WTC11 (cell line): ENCODE data around the gene C15orf39. TPM values are rescaled to one million over a fixed set of nuclear protein-coding genes. Genes with fewer than 3 reads are reported as not detected.
A peak's percentile ranks its signal among the peaks of the same experiment; 100 is the strongest.

ENCODE experiments used
- ATAC-seq: fragments of 200-7000 bp; cut with Tn5 transposase; 2 replicates; pipeline ENCODE4 v1.10.0; 2021; ENCODE audit warnings: mild to moderate bottlenecking, moderate library complexity
- CTCF ChIA-PET: fragments of 300-600 bp; sonication (Branson Sonifier 250); formaldehyde crosslinking; loops from one replicate; lab custom pipeline; 2021; ENCODE audit warnings: antibody characterized with exemption; lab: Charles Lee
- POLR2A ChIA-PET: fragments of 350-600 bp; sonication (Branson Sonifier 250); formaldehyde crosslinking; loops from one replicate; lab custom pipeline; 2021; ENCODE audit warnings: antibody characterized with exemption; lab: Charles Lee
- DNase-seq: peaks from one replicate; pipeline ENCODE4 v3.0.0; 2021; ENCODE audit warnings: low spot score
- H3K27ac Mint-ChIP-seq: 2 replicates; pipeline ENCODE4 v1.8.0; 2021; ENCODE audit warnings: mixed read lengths
- H3K27me3 Mint-ChIP-seq: 2 replicates; pipeline ENCODE4 v1.8.0; 2021; ENCODE audit warnings: low read depth, mild to moderate bottlenecking, moderate library complexity, mixed read lengths
- H3K36me3 Mint-ChIP-seq: 2 replicates; pipeline ENCODE4 v1.8.0; 2021; ENCODE audit warnings: mixed read lengths
- H3K4me1 Mint-ChIP-seq: 2 replicates; pipeline ENCODE4 v1.8.0; 2022; ENCODE audit warnings: mixed read lengths
- H3K4me3 Mint-ChIP-seq: 2 replicates; pipeline ENCODE4 v1.8.0; 2021; ENCODE audit warnings: mild to moderate bottlenecking, moderate library complexity, mixed read lengths
- H3K9me3 Mint-ChIP-seq: 2 replicates; pipeline ENCODE4 v1.8.0; 2021; ENCODE audit warnings: mixed read lengths
- CREM ChIP-seq: sonication (generic); formaldehyde crosslinking; IDR thresholded peaks from 2 replicates; pipeline ENCODE4 v1.8.1; 2022; ENCODE audit warnings: mild to moderate bottlenecking, missing genetic modification reagents, moderate library complexity
- FOXJ3 ChIP-seq: sonication (generic); formaldehyde crosslinking; IDR thresholded peaks from 2 replicates; pipeline ENCODE4 v1.9.0; 2021; ENCODE audit warnings: missing genetic modification reagents, mild to moderate bottlenecking, borderline replicate concordance
- GRHL2 ChIP-seq: fragments of 250-450 bp; sonication (Bioruptor Pico); IDR thresholded peaks from 2 replicates; pipeline ENCODE4 v1.8.0; 2022; ENCODE audit warnings: mild to moderate bottlenecking, moderate library complexity; ENCODE audit not compliant: insufficient replicate concordance, severe bottlenecking
- HMGXB4 ChIP-seq: sonication (generic); formaldehyde crosslinking; IDR thresholded peaks from 2 replicates; pipeline ENCODE4 v1.8.1; 2023; ENCODE audit warnings: mild to moderate bottlenecking, moderate library complexity, missing genetic modification reagents
- KAT7 ChIP-seq: sonication (generic); formaldehyde crosslinking; IDR thresholded peaks from 2 replicates; pipeline ENCODE4 v1.8.1; 2023; ENCODE audit warnings: missing genetic modification reagents, mild to moderate bottlenecking, borderline replicate concordance
- MAX ChIP-seq: sonication (generic); formaldehyde crosslinking; IDR thresholded peaks from 2 replicates; pipeline ENCODE4 v1.8.0; 2022; ENCODE audit warnings: mild to moderate bottlenecking, missing genetic modification reagents
- NFE2L1 ChIP-seq: sonication (generic); formaldehyde crosslinking; IDR thresholded peaks from 2 replicates; pipeline ENCODE4 v1.8.1; 2023; ENCODE audit warnings: missing genetic modification reagents
- TEAD1 ChIP-seq: sonication (generic); formaldehyde crosslinking; IDR thresholded peaks from 2 replicates; pipeline ENCODE4 v1.8.0; 2022; ENCODE audit warnings: mild to moderate bottlenecking, missing genetic modification reagents
- ZNF138 ChIP-seq: sonication (generic); formaldehyde crosslinking; conservative IDR thresholded peaks from 2 replicates; pipeline ENCODE4 v1.8.1; 2022; ENCODE audit warnings: mild to moderate bottlenecking, moderate library complexity, missing genetic modification reagents
- total RNA-seq: library from RNA; stranded (reverse); gene quantifications from 3 replicates; pipeline ENCODE4 v1.2.3, GENCODE V29; 2021
- TF ChIP-seq, protein P1 (sequence below): sonication (generic); formaldehyde crosslinking; IDR thresholded peaks from 2 replicates; pipeline ENCODE4 v1.8.1; 2023; ENCODE audit warnings: mild to moderate bottlenecking, missing genetic modification reagents
- TF ChIP-seq, protein P2 (sequence below): fragments of 250-450 bp; sonication (Bioruptor Pico); IDR thresholded peaks from 2 replicates; pipeline ENCODE4 v1.8.0; 2021; ENCODE audit warnings: mild to moderate bottlenecking
- TF ChIP-seq, protein P3 (sequence below): fragments of 200-600 bp; IDR thresholded peaks from 2 replicates; pipeline ENCODE4 v1.8.0; 2022; ENCODE audit warnings: antibody characterized with exemption
- TF ChIP-seq, protein P4 (sequence below): sonication (generic); formaldehyde crosslinking; IDR thresholded peaks from 2 replicates; pipeline ENCODE4 v1.8.0; 2022; ENCODE audit warnings: mild to moderate bottlenecking, missing genetic modification reagents
- TF ChIP-seq, protein P5 (sequence below): sonication (generic); formaldehyde crosslinking; conservative IDR thresholded peaks from 2 replicates; pipeline ENCODE4 v1.8.1; 2023; ENCODE audit warnings: mild to moderate bottlenecking, low read depth, missing genetic modification reagents, moderate library complexity

Gene C15orf39
- total RNA-seq, 1 experiment from 2014 or later = 52.8 TPM

DNA sequence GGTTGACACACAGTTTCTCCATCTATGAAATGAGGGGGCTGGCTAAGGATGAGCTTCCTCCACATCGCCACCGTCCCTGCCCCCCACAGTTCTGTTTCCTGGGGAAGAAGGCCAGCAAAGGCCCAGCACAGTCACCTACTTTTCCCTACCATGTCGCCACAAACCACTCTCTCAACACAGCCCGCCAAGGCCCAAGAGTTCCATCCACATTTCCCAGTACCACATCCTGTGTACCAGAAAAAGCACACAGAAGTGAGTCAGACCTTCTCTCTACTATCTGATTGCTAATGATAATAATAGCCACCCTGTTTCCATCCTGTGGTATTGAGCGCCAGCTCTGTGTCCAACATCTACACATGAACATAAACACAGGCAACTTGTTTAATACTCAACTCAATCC is 30.3 kb upstream of the C15orf39 start (continued):
- TF ChIP-seq, protein P1, sequence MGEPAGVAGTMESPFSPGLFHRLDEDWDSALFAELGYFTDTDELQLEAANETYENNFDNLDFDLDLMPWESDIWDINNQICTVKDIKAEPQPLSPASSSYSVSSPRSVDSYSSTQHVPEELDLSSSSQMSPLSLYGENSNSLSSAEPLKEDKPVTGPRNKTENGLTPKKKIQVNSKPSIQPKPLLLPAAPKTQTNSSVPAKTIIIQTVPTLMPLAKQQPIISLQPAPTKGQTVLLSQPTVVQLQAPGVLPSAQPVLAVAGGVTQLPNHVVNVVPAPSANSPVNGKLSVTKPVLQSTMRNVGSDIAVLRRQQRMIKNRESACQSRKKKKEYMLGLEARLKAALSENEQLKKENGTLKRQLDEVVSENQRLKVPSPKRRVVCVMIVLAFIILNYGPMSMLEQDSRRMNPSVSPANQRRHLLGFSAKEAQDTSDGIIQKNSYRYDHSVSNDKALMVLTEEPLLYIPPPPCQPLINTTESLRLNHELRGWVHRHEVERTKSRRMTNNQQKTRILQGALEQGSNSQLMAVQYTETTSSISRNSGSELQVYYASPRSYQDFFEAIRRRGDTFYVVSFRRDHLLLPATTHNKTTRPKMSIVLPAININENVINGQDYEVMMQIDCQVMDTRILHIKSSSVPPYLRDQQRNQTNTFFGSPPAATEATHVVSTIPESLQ (CRISPR knock-in tag) = no peak
- TF ChIP-seq TEAD1 (CRISPR knock-in tag) (no peak), NFE2L1 (CRISPR knock-in tag) (no peak), MAX (no peak), GRHL2 (CRISPR knock-in tag) (no peak), ZNF138 (no peak), FOXJ3 (CRISPR knock-in tag) (no peak), HMGXB4 (CRISPR knock-in tag) (no peak)
- TF ChIP-seq, protein P2, sequence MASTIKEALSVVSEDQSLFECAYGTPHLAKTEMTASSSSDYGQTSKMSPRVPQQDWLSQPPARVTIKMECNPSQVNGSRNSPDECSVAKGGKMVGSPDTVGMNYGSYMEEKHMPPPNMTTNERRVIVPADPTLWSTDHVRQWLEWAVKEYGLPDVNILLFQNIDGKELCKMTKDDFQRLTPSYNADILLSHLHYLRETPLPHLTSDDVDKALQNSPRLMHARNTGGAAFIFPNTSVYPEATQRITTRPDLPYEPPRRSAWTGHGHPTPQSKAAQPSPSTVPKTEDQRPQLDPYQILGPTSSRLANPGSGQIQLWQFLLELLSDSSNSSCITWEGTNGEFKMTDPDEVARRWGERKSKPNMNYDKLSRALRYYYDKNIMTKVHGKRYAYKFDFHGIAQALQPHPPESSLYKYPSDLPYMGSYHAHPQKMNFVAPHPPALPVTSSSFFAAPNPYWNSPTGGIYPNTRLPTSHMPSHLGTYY (CRISPR knock-in tag) = no peak
- TF ChIP-seq, protein P3, sequence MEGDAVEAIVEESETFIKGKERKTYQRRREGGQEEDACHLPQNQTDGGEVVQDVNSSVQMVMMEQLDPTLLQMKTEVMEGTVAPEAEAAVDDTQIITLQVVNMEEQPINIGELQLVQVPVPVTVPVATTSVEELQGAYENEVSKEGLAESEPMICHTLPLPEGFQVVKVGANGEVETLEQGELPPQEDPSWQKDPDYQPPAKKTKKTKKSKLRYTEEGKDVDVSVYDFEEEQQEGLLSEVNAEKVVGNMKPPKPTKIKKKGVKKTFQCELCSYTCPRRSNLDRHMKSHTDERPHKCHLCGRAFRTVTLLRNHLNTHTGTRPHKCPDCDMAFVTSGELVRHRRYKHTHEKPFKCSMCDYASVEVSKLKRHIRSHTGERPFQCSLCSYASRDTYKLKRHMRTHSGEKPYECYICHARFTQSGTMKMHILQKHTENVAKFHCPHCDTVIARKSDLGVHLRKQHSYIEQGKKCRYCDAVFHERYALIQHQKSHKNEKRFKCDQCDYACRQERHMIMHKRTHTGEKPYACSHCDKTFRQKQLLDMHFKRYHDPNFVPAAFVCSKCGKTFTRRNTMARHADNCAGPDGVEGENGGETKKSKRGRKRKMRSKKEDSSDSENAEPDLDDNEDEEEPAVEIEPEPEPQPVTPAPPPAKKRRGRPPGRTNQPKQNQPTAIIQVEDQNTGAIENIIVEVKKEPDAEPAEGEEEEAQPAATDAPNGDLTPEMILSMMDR = no peak
- TF ChIP-seq, protein P4, sequence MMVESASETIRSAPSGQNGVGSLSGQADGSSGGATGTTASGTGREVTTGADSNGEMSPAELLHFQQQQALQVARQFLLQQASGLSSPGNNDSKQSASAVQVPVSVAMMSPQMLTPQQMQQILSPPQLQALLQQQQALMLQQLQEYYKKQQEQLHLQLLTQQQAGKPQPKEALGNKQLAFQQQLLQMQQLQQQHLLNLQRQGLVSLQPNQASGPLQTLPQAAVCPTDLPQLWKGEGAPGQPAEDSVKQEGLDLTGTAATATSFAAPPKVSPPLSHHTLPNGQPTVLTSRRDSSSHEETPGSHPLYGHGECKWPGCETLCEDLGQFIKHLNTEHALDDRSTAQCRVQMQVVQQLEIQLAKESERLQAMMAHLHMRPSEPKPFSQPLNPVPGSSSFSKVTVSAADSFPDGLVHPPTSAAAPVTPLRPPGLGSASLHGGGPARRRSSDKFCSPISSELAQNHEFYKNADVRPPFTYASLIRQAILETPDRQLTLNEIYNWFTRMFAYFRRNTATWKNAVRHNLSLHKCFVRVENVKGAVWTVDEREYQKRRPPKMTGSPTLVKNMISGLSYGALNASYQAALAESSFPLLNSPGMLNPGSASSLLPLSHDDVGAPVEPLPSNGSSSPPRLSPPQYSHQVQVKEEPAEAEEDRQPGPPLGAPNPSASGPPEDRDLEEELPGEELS (CRISPR knock-in tag) = no peak

- no peak for TF ChIP-seq KAT7 (CRISPR knock-in tag)
- no peak for TF ChIP-seq GRHL2 (CRISPR knock-in tag)
- TF ChIP-seq, protein P1 (CRISPR knock-in tag) = no peak
- TF ChIP-seq FOXJ3 (CRISPR knock-in tag) = no peak
- TF ChIP-seq, protein P5, sequence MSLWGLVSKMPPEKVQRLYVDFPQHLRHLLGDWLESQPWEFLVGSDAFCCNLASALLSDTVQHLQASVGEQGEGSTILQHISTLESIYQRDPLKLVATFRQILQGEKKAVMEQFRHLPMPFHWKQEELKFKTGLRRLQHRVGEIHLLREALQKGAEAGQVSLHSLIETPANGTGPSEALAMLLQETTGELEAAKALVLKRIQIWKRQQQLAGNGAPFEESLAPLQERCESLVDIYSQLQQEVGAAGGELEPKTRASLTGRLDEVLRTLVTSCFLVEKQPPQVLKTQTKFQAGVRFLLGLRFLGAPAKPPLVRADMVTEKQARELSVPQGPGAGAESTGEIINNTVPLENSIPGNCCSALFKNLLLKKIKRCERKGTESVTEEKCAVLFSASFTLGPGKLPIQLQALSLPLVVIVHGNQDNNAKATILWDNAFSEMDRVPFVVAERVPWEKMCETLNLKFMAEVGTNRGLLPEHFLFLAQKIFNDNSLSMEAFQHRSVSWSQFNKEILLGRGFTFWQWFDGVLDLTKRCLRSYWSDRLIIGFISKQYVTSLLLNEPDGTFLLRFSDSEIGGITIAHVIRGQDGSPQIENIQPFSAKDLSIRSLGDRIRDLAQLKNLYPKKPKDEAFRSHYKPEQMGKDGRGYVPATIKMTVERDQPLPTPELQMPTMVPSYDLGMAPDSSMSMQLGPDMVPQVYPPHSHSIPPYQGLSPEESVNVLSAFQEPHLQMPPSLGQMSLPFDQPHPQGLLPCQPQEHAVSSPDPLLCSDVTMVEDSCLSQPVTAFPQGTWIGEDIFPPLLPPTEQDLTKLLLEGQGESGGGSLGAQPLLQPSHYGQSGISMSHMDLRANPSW (CRISPR knock-in tag) = no peak
- no peak for TF ChIP-seq CREM (CRISPR knock-in tag)
- Mint-ChIP-seq H3K9me3 (peaks cover 21% of the 10 kb centered on the region), H3K27me3 (peaks cover 7% of the 10 kb centered on the region), H3K27ac (no peak overlapping the region), H3K4me1 (peaks cover 11% of the 10 kb centered on the region), H3K36me3 (no peaks in the 10 kb centered on the region; the same call in 1 of the 2 replicates), H3K4me3 (no peak overlapping the region)
- ATAC-seq = peak; percentile 34
- ChIA-PET POLR2A (no interaction called here), CTCF (no interaction called here)
- no peak for DNase-seq
These were observed 29.3 kb upstream of the C15orf39 start for GRCh38 chr15:75172284-75172820.
